ENCODE measurements around the gene ROBO3. TPM values are rescaled to one million over a fixed set of nuclear protein-coding genes. Genes with fewer than 3 reads are reported as not detected.
A peak's percentile ranks its signal among the peaks of the same experiment; 100 is the strongest.

ROBO3 gene
- total RNA-seq, 2 experiments from 2014 or later = 17.9 to 23.7 TPM

DNA sequence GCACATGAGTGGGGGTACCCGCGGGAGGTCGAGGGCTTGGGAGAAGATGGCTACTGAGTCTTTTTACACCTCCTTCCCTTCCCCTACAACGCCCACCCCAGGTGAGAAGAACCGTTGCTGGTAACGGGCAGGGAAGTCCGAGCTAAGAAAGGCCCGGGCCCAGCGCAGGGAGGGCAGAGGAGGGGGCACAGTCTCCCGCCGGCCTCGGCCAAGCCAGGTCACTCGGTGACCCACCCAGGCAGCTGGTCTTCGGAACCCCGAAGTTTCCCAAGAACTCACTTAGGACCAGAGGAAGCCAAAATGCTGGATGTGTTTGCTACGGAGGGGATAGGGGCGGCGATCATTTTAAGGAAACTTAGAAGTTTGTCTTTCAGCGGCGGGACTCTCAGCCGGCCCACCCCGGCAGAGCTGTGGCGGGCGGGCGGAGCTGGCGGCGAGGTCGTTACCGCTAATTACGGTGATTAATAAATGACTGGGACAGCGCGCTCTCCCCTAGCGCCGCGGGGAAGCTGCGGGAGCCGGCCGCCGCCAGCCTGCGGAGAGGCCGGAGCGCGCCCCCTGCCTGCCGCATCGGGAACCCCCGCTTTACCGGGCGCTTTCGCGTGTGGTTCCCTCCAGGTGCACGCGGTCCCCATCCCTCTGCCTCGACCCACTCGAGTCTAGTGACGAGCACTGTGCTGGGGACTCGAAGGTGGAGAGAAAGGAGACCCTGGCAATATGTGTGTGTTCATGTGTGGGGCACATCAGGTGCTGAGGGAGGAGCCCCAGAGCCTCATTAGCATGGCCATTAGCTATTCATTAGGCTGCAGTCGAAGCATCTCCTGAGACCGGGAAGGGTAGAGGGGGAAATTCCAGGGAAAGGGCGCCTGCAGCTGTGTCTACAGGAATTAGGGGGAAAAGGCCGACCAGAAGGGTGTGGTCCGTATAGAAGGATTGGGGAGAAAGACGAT, 945 bp downstream of the ROBO3 start:
- no peaks in the 10 kb centered on the region for H3K36me3 Mint-ChIP-seq
- H3K4me1 Mint-ChIP-seq = peaks cover 29% of the 10 kb centered on the region
- peaks cover 99% of the 10 kb centered on the region for H3K27me3 Mint-ChIP-seq
- no peaks in the 10 kb centered on the region for H3K9me3 Mint-ChIP-seq
- no peak overlapping the region for H3K27ac Mint-ChIP-seq
- H3K4me3 Mint-ChIP-seq = peak overlapping the region; percentile 29
- DNase-seq = peak; percentile 64

DNA sequence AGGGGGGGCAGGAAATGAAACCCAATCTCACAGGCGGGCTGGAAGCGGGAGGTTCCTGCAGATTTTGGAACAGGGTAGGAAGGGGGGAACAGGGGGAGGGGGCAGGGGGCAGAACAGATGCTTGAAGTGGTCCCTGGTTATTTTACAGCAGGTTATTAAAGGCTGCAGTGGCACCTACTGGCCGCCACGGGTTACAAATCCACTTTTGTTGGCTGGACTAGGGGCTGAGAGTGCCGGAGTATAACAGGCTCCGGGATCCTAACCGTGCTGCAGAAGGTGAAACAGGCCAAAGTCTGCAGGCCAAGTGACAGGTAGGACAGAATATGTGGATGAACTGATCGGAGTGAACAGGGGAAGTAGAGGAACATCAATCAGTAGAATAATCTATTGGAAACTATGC, 2.5 kb downstream of the ROBO3 start:
- DNase-seq = no peak
- Mint-ChIP-seq H3K4me3 (no peak overlapping the region), H3K4me1 (peaks cover 29% of the 10 kb centered on the region), H3K9me3 (no peaks in the 10 kb centered on the region), H3K36me3 (no peaks in the 10 kb centered on the region), H3K27me3 (peaks cover 100% of the 10 kb centered on the region), H3K27ac (no peak overlapping the region)

DNA sequence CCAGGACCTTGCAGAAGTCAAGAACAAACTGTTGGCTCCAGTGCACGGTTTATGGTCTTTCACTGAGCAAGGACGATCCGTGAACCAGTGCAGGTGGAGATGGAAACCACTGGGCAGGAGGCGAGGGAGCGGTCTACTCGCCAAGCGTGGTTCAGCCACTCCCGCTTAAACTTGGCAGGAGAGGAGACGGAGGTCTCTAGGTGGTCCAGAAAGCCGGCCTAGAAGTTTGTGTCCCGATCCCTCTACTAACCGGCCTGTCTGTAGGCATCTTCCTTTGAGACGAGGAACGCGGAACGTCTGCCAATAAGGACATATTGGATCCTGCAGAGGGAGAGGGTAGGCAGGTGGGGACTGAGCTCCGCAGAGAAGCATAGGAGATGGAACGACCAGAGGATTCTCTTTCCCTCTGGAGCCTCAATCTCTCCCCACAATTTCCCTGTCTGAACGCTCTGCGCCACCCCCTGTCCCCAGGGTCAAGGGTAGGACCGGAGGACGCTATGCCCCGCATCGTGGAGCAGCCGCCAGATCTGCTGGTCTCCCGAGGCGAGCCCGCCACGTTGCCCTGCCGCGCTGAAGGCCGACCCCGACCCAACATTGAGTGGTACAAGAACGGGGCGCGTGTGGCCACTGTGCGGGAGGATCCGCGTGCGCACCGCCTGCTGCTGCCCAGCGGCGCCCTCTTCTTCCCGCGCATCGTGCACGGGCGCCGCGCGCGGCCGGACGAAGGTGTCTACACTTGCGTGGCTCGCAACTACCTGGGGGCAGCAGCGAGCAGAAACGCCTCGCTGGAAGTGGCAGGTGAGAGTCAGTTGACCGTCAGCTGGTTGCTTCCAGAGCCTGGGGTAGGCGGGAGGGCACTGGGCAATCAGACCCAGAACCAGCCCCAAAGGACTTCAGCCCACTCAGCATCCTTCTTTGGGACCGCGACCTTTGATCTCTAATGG, 3.4 kb downstream of the ROBO3 start:
- Mint-ChIP-seq H3K27ac (no peak overlapping the region), H3K9me3 (no peaks in the 10 kb centered on the region), H3K36me3 (no peaks in the 10 kb centered on the region), H3K4me1 (peaks cover 29% of the 10 kb centered on the region), H3K4me3 (peak overlapping the region; percentile 37), H3K27me3 (peaks cover 100% of the 10 kb centered on the region)
- DNase-seq = no peak

DNA sequence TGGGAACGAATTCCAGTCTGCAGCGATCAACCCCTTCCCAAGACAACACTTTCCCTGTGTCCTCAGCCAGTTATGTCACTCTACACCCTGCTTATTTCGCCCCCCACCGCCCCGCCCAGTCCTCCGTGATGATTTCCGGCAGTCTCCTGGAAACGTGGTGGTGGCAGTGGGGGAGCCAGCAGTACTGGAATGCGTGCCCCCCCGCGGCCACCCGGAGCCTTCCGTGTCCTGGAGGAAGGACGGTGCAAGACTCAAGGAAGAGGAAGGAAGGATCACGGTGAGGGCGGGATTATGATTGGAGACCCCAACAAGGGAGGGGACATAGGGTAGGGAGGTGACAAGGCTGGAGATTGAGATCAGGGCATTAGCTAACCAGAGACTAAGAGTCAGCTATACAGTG, 4.1 kb downstream of the ROBO3 start:
- no peaks in the 10 kb centered on the region for H3K9me3 Mint-ChIP-seq
- H3K4me3 Mint-ChIP-seq = peak overlapping the region; percentile 37
- no peak for DNase-seq
- no peaks in the 10 kb centered on the region for H3K36me3 Mint-ChIP-seq
- peaks cover 26% of the 10 kb centered on the region for H3K4me1 Mint-ChIP-seq
- no peak overlapping the region for H3K27ac Mint-ChIP-seq
- H3K27me3 Mint-ChIP-seq = peaks cover 100% of the 10 kb centered on the region

DNA sequence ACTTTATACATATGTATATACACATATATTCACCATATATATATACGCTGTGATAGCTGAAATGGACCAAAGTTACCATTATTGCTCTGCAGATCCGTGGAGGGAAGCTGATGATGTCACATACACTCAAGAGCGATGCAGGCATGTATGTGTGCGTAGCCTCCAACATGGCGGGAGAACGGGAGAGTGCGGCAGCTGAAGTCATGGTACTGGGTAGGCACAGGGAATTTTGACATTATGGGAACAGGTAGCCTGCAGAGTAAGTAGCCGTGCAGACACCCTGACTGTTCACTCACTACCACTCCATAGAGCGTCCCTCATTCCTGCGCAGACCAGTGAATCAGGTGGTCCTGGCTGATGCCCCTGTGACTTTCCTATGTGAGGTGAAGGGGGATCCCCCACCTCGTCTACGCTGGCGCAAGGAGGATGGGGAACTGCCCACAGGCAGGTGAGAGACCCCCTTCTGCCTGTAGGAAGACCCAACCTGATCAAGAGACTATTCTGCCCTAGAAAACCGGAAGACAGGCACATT, 4.7 kb downstream of the ROBO3 start:
- Mint-ChIP-seq H3K27ac (no peak overlapping the region), H3K4me1 (peaks cover 25% of the 10 kb centered on the region), H3K4me3 (no peak overlapping the region), H3K27me3 (peaks cover 100% of the 10 kb centered on the region), H3K9me3 (no peaks in the 10 kb centered on the region), H3K36me3 (no peaks in the 10 kb centered on the region)
- no peak for DNase-seq

DNA sequence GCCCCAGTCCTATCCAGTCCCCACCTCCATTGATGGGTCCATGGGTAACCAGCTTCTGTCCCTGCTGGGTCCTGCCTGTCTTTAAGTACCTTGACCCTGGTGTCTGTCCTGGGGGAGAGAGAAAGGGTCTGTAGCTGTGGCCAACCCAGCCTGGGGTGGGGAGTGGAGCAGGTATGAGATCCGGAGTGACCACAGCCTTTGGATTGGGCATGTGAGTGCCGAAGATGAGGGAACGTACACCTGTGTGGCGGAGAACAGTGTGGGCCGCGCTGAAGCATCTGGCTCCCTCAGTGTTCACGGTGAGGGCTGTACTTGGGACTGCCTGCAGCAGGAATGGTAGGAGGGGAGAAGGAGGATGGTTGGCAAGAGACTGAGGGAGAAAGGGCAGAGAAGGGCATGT, 5.2 kb downstream of the ROBO3 start:
- Mint-ChIP-seq H3K4me1 (peaks cover 24% of the 10 kb centered on the region), H3K27me3 (peaks cover 100% of the 10 kb centered on the region), H3K27ac (no peak overlapping the region), H3K4me3 (no peak overlapping the region), H3K36me3 (no peaks in the 10 kb centered on the region), H3K9me3 (no peaks in the 10 kb centered on the region)
- no peak for DNase-seq

DNA sequence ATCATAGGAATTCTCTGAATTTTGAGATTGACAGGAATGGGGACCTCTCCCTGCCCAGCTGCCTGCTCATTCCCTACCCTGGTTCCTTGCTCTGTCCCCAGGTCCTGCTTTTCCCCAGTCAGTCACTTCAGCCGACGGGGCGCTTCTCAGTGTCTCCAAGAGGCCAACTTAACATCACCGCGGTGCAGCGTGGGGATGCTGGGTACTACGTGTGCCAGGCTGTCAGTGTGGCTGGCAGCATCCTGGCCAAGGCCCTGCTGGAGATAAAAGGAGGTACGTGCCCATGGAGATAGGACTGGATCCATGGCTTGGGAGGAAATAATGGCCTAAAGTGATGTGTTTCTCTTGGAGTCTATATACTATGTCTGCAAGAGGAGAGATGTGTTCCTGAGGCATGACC, 7.0 kb downstream of the ROBO3 start:
- Mint-ChIP-seq H3K27me3 (peaks cover 86% of the 10 kb centered on the region), H3K4me1 (peaks cover 20% of the 10 kb centered on the region), H3K9me3 (no peaks in the 10 kb centered on the region), H3K4me3 (no peak overlapping the region), H3K36me3 (no peaks in the 10 kb centered on the region), H3K27ac (no peak overlapping the region)
- DNase-seq = no peak

DNA sequence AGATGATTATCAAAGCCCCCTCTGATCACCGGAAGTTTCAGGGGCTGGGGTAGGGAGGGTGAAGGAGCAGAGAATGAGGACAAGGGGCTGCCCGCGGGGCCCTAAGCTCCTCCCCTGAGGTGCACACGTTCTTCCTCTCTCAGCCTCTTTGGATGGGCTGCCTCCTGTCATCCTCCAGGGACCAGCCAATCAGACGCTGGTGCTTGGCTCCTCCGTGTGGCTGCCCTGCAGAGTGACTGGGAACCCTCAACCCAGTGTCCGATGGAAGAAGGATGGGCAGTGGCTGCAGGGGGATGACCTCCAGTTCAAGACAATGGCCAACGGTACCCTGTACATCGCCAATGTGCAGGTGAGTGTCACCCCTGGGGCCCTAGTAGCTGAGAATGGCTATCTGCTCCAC, 7.5 kb downstream of the ROBO3 start:
- no peak overlapping the region for H3K27ac Mint-ChIP-seq
- peaks cover 81% of the 10 kb centered on the region for H3K27me3 Mint-ChIP-seq
- H3K36me3 Mint-ChIP-seq = no peaks in the 10 kb centered on the region
- no peak overlapping the region for H3K4me3 Mint-ChIP-seq
- H3K4me1 Mint-ChIP-seq = peaks cover 21% of the 10 kb centered on the region
- H3K9me3 Mint-ChIP-seq = no peaks in the 10 kb centered on the region
- no peak for DNase-seq

DNA sequence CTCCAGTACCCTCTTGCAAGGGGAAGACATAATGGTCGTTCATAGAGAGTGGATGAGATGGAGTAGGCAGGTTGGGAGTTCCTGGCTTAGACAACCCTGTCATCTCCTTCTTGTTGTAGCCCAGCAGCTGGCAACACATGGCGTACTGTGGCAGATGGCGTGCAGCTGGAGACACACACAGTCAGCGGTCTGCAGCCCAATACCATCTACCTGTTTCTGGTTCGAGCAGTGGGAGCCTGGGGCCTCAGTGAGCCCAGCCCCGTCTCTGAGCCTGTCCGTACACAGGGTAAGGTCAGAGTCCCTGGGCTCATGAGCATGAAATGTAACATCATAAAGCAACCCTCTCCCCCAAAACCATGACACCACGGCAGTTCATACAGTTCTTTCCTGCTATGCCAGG, 8.7 kb downstream of the ROBO3 start:
- no peaks in the 10 kb centered on the region for H3K9me3 Mint-ChIP-seq
- DNase-seq = no peak
- H3K27me3 Mint-ChIP-seq = peaks cover 69% of the 10 kb centered on the region

DNA sequence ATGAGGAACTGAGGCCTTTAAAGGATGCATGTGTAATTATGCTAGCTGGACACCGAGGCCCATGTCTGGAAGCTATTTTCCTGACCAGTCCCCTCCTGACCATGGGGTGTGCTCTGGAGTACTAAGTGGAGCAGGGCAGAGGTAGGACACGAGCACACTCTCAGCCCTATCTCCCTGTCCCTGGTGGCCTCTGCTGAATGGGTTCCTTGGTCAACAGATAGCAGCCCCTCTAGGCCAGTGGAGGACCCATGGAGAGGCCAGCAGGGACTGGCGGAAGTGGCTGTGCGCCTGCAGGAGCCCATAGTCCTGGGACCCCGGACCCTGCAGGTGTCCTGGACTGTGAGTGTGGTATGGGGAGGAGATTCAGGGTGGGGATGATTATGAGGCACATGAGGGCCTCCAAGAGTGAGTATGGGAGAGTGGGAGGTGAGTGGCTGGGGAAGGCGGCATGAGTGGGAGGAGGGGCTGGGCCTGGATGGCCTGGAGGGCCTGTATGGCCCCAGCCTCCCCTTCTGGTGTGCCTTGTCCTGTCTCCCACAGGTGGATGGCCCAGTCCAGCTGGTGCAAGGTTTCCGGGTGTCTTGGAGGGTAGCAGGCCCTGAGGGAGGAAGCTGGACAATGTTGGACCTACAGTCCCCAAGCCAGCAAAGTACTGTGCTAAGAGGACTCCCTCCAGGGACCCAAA, 9.5 kb downstream of the ROBO3 start:
- DNase-seq = no peak
- Mint-ChIP-seq H3K27ac (no peak overlapping the region), H3K9me3 (no peaks in the 10 kb centered on the region), H3K4me3 (peak overlapping the region; percentile 53), H3K36me3 (peaks cover 2% of the 10 kb centered on the region), H3K4me1 (peaks cover 17% of the 10 kb centered on the region), H3K27me3 (peaks cover 61% of the 10 kb centered on the region)

More for the DNA sequence above, 8.7 kb downstream of the ROBO3 start:
- no peak overlapping the region for H3K27ac Mint-ChIP-seq
- no peak overlapping the region for H3K4me3 Mint-ChIP-seq
- H3K4me1 Mint-ChIP-seq = peaks cover 20% of the 10 kb centered on the region
- H3K36me3 Mint-ChIP-seq = peaks cover 2% of the 10 kb centered on the region

DNA sequence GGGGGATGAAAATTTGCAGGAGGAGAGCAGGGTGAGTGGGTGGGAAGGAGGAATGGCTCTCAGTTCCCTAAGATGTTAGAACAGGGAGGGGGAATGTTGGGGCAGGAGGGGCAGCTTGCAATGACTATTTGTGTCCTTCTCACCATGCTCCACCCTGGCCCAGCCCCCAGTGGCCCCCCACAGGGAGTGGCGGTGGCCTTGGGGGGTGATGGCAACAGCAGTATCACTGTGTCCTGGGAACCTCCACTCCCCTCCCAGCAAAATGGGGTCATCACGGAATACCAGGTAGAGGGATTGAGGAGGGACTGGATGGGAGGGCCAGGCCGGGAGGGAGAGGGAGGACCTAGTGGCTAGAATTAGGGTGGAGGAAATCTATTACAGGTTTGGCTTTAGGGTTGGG, 10.2 kb downstream of the ROBO3 start:
- no peaks in the 10 kb centered on the region for H3K9me3 Mint-ChIP-seq
- no peak for DNase-seq
- H3K27me3 Mint-ChIP-seq = peaks cover 55% of the 10 kb centered on the region
- peaks cover 20% of the 10 kb centered on the region for H3K4me1 Mint-ChIP-seq
- H3K27ac Mint-ChIP-seq = peak overlapping the region; percentile 46
- H3K4me3 Mint-ChIP-seq = peak overlapping the region; percentile 71
- H3K36me3 Mint-ChIP-seq = peaks cover 2% of the 10 kb centered on the region

DNA sequence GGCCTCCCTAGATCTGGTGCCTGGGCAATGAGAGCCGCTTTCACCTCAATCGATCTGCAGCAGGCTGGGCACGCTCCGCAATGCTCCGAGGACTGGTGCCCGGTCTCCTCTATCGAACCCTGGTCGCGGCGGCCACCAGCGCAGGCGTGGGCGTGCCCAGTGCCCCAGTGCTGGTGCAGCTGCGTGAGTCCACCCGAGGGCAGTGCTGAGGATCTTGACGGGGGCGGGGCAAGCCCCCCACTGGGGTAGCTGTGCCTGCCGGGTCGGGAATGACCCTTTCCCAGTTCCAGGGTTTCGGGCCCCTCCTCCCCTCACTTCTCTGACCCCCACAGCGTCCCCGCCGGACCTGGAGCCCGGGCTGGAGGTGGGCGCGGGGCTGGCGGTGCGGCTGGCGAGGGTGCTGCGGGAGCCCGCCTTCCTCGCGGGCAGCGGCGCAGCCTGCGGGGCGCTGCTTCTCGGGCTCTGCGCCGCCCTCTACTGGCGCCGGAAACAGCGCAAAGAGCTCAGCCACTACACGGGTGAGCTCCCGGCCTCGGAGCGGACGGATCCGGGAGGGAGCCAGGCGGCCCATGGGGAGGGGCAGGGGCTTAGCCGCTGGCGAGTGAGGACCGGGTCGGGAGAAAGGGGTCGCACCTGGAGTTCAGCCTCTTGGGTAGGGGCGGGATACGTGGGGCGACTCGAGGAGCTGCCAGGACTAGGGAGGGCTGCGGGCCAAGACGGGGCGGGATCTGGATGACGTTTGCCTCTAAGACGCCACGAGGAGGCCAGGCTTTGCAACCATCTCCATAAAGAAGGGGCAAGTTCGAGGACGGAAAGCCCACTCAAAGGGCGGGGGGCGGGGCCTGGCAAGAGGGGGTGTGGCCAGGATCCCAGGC, 10.9 kb downstream of the ROBO3 start:
- Mint-ChIP-seq H3K9me3 (no peaks in the 10 kb centered on the region), H3K4me1 (peaks cover 20% of the 10 kb centered on the region), H3K36me3 (peaks cover 2% of the 10 kb centered on the region), H3K4me3 (peak overlapping the region; percentile 86), H3K27ac (peak overlapping the region; percentile 92), H3K27me3 (peaks cover 47% of the 10 kb centered on the region)
- DNase-seq = peak; percentile 86

DNA sequence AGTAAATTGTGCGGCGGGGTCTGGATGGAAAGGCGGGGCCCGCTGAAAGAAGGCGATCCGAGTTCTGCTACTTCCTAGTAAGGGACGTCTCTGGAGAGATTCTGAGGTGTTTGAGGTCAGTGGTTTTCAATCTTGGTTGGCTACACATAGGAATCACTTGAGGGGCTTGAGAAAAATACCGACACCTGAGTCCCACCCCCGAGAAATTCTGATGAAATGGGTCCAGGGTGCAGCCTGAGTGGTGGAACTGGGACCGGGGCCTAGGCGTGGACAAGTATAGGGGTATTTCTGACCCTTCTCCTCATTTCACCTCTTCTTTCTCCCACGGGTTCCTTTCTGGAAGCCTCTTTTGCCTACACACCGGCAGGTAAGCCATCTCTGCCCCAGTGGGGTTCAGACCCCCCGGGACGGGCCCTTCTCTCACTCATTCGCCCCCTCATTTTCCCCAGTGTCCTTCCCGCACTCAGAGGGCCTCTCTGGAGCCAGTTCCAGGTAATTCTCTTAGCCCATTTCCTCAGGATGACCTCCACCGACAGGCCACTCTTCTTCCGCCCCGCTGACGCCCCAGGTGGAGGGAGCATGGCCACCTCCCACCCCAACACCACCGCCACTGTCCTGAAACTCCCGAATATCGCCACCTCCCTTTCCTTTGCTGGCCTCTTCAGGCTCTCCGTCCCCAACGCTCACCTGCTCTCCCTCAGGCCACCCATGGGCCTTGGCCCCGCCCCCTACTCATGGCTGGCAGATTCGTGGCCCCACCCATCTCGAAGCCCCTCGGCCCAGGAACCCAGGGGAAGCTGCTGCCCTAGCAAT, 11.8 kb downstream of the ROBO3 start:
- Mint-ChIP-seq H3K4me3 (peak overlapping the region; percentile 86), H3K36me3 (peaks cover 2% of the 10 kb centered on the region), H3K27me3 (peaks cover 38% of the 10 kb centered on the region), H3K27ac (peak overlapping the region; percentile 92), H3K4me1 (peaks cover 20% of the 10 kb centered on the region), H3K9me3 (no peaks in the 10 kb centered on the region)
- no peak for DNase-seq

All from activated naive CD8-positive, alpha-beta T cell treated with anti-CD3 and anti-CD28 coated beads for 36 hours (primary cell).